Measurements from ENCODE around the gene SP6.

DNA sequence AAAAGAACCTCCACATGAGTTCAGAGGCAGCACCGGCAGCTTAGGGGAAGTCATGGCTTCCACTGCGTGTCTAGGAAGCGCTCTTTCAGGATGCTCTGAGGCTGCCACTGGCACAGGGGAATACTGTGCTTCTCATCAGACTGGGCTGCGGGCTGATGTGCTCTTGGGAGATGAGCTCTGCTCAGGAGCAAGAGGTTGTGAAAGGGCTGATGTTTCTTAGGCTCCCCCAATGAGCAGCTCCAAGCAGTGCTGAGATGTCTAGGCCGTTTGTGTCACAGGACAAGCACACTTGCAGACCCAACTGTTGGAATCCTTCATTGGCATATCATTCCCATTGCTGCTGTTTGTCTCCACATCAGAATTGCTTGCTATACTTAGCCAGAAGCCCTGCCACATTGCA is 48.7 kb upstream of the SP6 start:
- TF ChIP-seq, protein P1, sequence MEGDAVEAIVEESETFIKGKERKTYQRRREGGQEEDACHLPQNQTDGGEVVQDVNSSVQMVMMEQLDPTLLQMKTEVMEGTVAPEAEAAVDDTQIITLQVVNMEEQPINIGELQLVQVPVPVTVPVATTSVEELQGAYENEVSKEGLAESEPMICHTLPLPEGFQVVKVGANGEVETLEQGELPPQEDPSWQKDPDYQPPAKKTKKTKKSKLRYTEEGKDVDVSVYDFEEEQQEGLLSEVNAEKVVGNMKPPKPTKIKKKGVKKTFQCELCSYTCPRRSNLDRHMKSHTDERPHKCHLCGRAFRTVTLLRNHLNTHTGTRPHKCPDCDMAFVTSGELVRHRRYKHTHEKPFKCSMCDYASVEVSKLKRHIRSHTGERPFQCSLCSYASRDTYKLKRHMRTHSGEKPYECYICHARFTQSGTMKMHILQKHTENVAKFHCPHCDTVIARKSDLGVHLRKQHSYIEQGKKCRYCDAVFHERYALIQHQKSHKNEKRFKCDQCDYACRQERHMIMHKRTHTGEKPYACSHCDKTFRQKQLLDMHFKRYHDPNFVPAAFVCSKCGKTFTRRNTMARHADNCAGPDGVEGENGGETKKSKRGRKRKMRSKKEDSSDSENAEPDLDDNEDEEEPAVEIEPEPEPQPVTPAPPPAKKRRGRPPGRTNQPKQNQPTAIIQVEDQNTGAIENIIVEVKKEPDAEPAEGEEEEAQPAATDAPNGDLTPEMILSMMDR (IDR thresholded peaks at IDR 0.05), result no peak
- TF ChIP-seq POLR2AphosphoS5 (IDR thresholded peaks at IDR 0.05), result no peak
- TF ChIP-seq POLR2A (IDR thresholded peaks at IDR 0.05), result no peak
- TF ChIP-seq EP300 (IDR thresholded peaks at IDR 0.05), result no peak

All from gastroesophageal sphincter (tissue), 3 donors.